Measurements from ENCODE around the gene NEK7.
A peak's percentile ranks its signal among the peaks of the same experiment; 100 is the strongest.

Gene NEK7

DNA sequence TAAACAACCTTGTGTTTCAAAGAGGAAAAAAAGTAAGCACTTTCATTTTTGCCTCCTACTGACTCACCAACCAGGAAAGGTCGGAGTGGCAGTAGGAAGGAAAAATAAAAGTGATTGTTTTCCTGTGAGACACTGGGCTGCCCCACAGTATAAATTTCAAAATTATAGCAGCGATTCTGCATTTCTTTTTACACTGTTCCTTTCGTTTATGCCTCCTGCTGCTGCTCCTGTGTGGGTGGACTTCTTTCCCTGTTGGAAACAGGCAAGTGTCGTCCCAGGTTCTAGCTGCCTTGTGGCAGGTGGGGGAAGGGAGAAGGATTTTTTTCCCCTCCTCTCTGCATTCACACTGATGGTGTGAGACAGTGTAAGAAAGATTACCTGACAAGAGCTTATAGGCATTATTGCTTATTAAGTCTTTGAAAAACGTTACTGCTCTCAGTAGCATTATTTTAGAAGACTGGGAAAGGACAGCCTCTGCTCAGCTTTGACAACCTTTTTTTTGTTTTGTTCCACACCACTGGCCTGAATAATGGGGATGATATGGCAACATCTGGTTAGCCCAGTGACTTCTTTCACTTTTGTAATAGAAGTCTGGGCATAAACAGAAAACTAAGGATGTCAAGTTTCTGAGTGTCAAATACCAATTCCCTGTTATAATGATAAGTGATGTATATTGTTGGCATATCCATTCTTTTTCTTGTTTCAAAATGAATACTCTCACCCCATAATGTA is 77.9 kb downstream of the NEK7 start:
- H3K4me3 ChIP-seq (ENCODE audit: low read length in 2 of 2) = peak overlapping the region in 1 of 2 donors; percentile 9

DNA sequence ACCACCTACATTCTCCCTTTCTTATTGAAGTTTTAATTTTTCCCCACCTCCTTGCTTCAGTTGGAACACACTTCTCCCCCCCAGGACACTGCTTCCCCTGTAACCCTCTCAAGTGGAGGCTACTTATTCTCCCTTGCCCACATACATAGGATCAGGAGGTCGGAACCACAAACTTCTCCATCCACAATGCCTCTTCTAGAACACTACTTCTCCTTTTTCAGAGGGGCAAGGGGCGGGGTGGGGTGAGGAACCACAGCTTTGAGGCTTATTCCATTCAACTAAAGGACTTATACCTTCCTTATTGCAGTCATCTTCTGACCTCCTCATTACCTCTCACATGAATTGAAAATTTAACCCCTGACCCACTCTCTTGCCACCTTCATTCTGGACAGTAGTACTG is 81.3 kb downstream of the NEK7 start:
- Histone ChIP-seq H4K8ac (ENCODE audit: low read depth, low read length) (no peak overlapping the region), H3K23ac (ENCODE audit: low read depth, low read length, poor library complexity) (no peak overlapping the region), H2BK12ac (ENCODE audit: low read length) (no peak overlapping the region), H3K9me3 (replicated peaks in 1 of 2; ENCODE audit: control insufficient read depth in 2 of 2, insufficient read depth in 1 of 2, low read depth in 1 of 2, low read length in 2 of 2) (peaks cover 0 to 10% of the 10 kb centered on the region in 2 donors), H3K14ac (ENCODE audit: low read length) (no peak overlapping the region), H3K4me3 (ENCODE audit: low read length in 2 of 2) (no peak overlapping the region), H3K9ac (ENCODE audit: low read depth, low read length, poor library complexity) (no peak overlapping the region), H2BK5ac (ENCODE audit: low read length) (no peak overlapping the region), H2AFZ (ENCODE audit: low read length) (no peak overlapping the region), H4K91ac (ENCODE audit: low read depth, low read length, poor library complexity) (no peak overlapping the region), H3K27ac (replicated peaks; ENCODE audit: low read length) (no peak overlapping the region), H3K27me3 (ENCODE audit: control insufficient read depth in 3 of 3, insufficient read depth in 3 of 3, low read depth in 1 of 3, low read length in 3 of 3) (no peaks in the 10 kb centered on the region), H2BK120ac (ENCODE audit: low read depth, low read length) (no peak overlapping the region), H2BK15ac (ENCODE audit: low read length) (no peak overlapping the region), H3K4me1 (ENCODE audit: control insufficient read depth in 2 of 2, insufficient read depth in 1 of 2, low read depth in 1 of 2, low read length in 2 of 2) (peaks cover 2 to 7% of the 10 kb centered on the region in 2 donors), H3K4ac (ENCODE audit: low read length) (no peak overlapping the region), H3K79me1 (ENCODE audit: low read depth, low read length) (no peaks in the 10 kb centered on the region), H3K4me2 (ENCODE audit: insufficient read depth, low read length, poor library complexity, severe bottlenecking) (no peak overlapping the region), H2AK5ac (ENCODE audit: low read depth, low read length) (no peak overlapping the region), H3K36me3 (replicated peaks in 1 of 2; ENCODE audit: control insufficient read depth in 2 of 2, insufficient read depth in 2 of 2, low read length in 2 of 2) (no peaks in the 10 kb centered on the region), H3K18ac (ENCODE audit: low read length) (no peak overlapping the region)
- WGBS, 2 donors (ENCODE audit: extremely low coverage in 2 of 2, insufficient read length in 2 of 2, insufficient replicate concordance in 1 of 2) = no CpG with 5 or more reads among the region's 2 CpGs
- no peak for DNase-seq (ENCODE audit: low spot score)

More for the DNA sequence above, 77.9 kb downstream of the NEK7 start:
- Histone ChIP-seq H4K8ac (ENCODE audit: low read depth, low read length) (no peak overlapping the region), H3K4ac (ENCODE audit: low read length) (no peak overlapping the region), H3K18ac (ENCODE audit: low read length) (no peak overlapping the region), H2AK5ac (ENCODE audit: low read depth, low read length) (no peak overlapping the region), H3K14ac (ENCODE audit: low read length) (no peak overlapping the region), H4K91ac (ENCODE audit: low read depth, low read length, poor library complexity) (no peak overlapping the region), H3K9me3 (replicated peaks in 1 of 2; ENCODE audit: control insufficient read depth in 2 of 2, insufficient read depth in 1 of 2, low read depth in 1 of 2, low read length in 2 of 2) (peaks cover 0 to 10% of the 10 kb centered on the region in 2 donors), H2AFZ (ENCODE audit: low read length) (peak overlapping the region; percentile 70), H3K4me1 (ENCODE audit: control insufficient read depth in 2 of 2, insufficient read depth in 1 of 2, low read depth in 1 of 2, low read length in 2 of 2) (peaks cover 2 to 7% of the 10 kb centered on the region in 2 donors), H2BK5ac (ENCODE audit: low read length) (no peak overlapping the region), H3K9ac (ENCODE audit: low read depth, low read length, poor library complexity) (no peak overlapping the region), H3K27me3 (ENCODE audit: control insufficient read depth in 3 of 3, insufficient read depth in 3 of 3, low read depth in 1 of 3, low read length in 3 of 3) (no peaks in the 10 kb centered on the region), H2BK15ac (ENCODE audit: low read length) (no peak overlapping the region), H2BK120ac (ENCODE audit: low read depth, low read length) (no peak overlapping the region), H3K4me2 (ENCODE audit: insufficient read depth, low read length, poor library complexity, severe bottlenecking) (no peak overlapping the region), H3K27ac (replicated peaks; ENCODE audit: low read length) (no peak overlapping the region), H3K23ac (ENCODE audit: low read depth, low read length, poor library complexity) (no peak overlapping the region), H3K36me3 (replicated peaks in 1 of 2; ENCODE audit: control insufficient read depth in 2 of 2, insufficient read depth in 2 of 2, low read length in 2 of 2) (no peaks in the 10 kb centered on the region), H2BK12ac (ENCODE audit: low read length) (no peak overlapping the region), H3K79me1 (ENCODE audit: low read depth, low read length) (no peaks in the 10 kb centered on the region)
- DNase-seq (ENCODE audit: low spot score) = no peak
- WGBS, 2 donors (ENCODE audit: extremely low coverage in 2 of 2, insufficient read length in 2 of 2, insufficient replicate concordance in 1 of 2) = no CpG with 5 or more reads among the region's 5 CpGs

DNA sequence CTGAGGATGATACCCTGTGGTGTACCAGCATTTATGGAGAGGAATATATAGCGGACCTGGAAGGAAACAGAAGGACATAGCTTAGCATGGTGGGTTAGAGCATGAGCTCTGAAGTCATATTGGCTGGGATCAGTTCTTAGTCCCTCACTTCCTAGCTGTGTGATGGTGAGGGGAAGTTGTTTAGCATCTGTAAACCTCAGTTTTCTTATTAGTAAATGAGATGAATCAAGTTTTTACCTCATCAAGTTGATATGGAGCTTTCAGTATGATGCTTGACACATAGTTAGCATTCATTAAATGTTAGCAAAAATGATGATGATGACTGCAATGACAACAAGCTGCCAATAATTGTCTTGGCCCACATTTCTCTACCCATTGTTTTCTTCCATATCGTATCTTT is 84.8 kb downstream of the NEK7 start:
- H3K79me1 ChIP-seq (ENCODE audit: low read depth, low read length) = no peaks in the 10 kb centered on the region
- no peak overlapping the region for H3K4ac ChIP-seq (ENCODE audit: low read length)
- no peak overlapping the region for H2BK12ac ChIP-seq (ENCODE audit: low read length)
- H2BK5ac ChIP-seq (ENCODE audit: low read length) = no peak overlapping the region
- H3K4me1 ChIP-seq (ENCODE audit: control insufficient read depth in 2 of 2, insufficient read depth in 1 of 2, low read depth in 1 of 2, low read length in 2 of 2) = no peaks in the 10 kb centered on the region
- H2BK120ac ChIP-seq (ENCODE audit: low read depth, low read length) = no peak overlapping the region
- no peak overlapping the region for H3K18ac ChIP-seq (ENCODE audit: low read length)
- H3K23ac ChIP-seq (ENCODE audit: low read depth, low read length, poor library complexity) = no peak overlapping the region
- 100% methylated on average over 1 of the region's 2 CpGs; no CpG with 5 or more reads in 1 of the 2 donors for WGBS, 2 donors (ENCODE audit: extremely low coverage in 2 of 2, insufficient read length in 2 of 2, insufficient replicate concordance in 1 of 2)
- H2BK15ac ChIP-seq (ENCODE audit: low read length) = no peak overlapping the region
- no peak overlapping the region for H4K91ac ChIP-seq (ENCODE audit: low read depth, low read length, poor library complexity)
- DNase-seq (ENCODE audit: low spot score) = no peak
- H2AFZ ChIP-seq (ENCODE audit: low read length) = no peak overlapping the region
- H3K9ac ChIP-seq (ENCODE audit: low read depth, low read length, poor library complexity) = no peak overlapping the region
- H2AK5ac ChIP-seq (ENCODE audit: low read depth, low read length) = no peak overlapping the region
- H3K4me3 ChIP-seq (ENCODE audit: low read length in 2 of 2) = no peak overlapping the region
- no peak overlapping the region for H4K8ac ChIP-seq (ENCODE audit: low read depth, low read length)
- no peak overlapping the region for H3K27ac ChIP-seq (replicated peaks; ENCODE audit: low read length)
- no peak overlapping the region for H3K14ac ChIP-seq (ENCODE audit: low read length)
- no peak overlapping the region for H3K4me2 ChIP-seq (ENCODE audit: insufficient read depth, low read length, poor library complexity, severe bottlenecking)
- H3K9me3 ChIP-seq (replicated peaks in 1 of 2; ENCODE audit: control insufficient read depth in 2 of 2, insufficient read depth in 1 of 2, low read depth in 1 of 2, low read length in 2 of 2) = peaks cover 0 to 1% of the 10 kb centered on the region in 2 donors
- no peaks in the 10 kb centered on the region for H3K36me3 ChIP-seq (replicated peaks in 1 of 2; ENCODE audit: control insufficient read depth in 2 of 2, insufficient read depth in 2 of 2, low read length in 2 of 2)
- H3K27me3 ChIP-seq (ENCODE audit: control insufficient read depth in 3 of 3, insufficient read depth in 3 of 3, low read depth in 1 of 3, low read length in 3 of 3) = no peaks in the 10 kb centered on the region

DNA sequence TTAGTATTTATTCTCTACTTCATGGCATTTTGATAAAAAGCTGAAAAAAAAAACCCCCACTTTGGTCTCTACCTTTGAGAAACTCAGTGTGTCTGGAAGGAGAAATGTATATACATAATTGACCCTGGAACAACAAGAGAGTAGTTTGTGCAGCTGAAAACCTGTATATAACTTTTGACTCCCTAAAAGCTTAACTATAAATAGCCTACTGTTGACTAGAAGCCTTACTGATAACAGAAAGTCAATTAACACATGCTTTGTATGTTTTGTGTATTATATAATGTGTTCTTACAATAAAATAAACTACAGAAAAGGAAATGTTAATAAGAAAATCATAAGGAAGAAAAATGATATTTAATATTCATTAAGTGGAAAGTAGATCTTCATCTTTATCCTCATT is 88.0 kb downstream of the NEK7 start:
- Histone ChIP-seq H3K23ac (ENCODE audit: low read depth, low read length, poor library complexity) (no peak overlapping the region), H3K27ac (replicated peaks; ENCODE audit: low read length) (no peak overlapping the region), H3K4ac (ENCODE audit: low read length) (no peak overlapping the region), H2BK12ac (ENCODE audit: low read length) (no peak overlapping the region), H3K18ac (ENCODE audit: low read length) (no peak overlapping the region), H2BK15ac (ENCODE audit: low read length) (no peak overlapping the region), H3K79me1 (ENCODE audit: low read depth, low read length) (no peaks in the 10 kb centered on the region), H2BK120ac (ENCODE audit: low read depth, low read length) (no peak overlapping the region), H3K36me3 (replicated peaks in 1 of 2; ENCODE audit: control insufficient read depth in 2 of 2, insufficient read depth in 2 of 2, low read length in 2 of 2) (no peaks in the 10 kb centered on the region), H2BK5ac (ENCODE audit: low read length) (no peak overlapping the region), H2AK5ac (ENCODE audit: low read depth, low read length) (no peak overlapping the region), H3K4me3 (ENCODE audit: low read length in 2 of 2) (no peak overlapping the region), H4K91ac (ENCODE audit: low read depth, low read length, poor library complexity) (no peak overlapping the region), H3K27me3 (ENCODE audit: control insufficient read depth in 3 of 3, insufficient read depth in 3 of 3, low read depth in 1 of 3, low read length in 3 of 3) (no peaks in the 10 kb centered on the region), H4K8ac (ENCODE audit: low read depth, low read length) (no peak overlapping the region), H3K9ac (ENCODE audit: low read depth, low read length, poor library complexity) (no peak overlapping the region), H3K9me3 (replicated peaks in 1 of 2; ENCODE audit: control insufficient read depth in 2 of 2, insufficient read depth in 1 of 2, low read depth in 1 of 2, low read length in 2 of 2) (no peaks in the 10 kb centered on the region), H3K4me2 (ENCODE audit: insufficient read depth, low read length, poor library complexity, severe bottlenecking) (no peak overlapping the region), H3K4me1 (ENCODE audit: control insufficient read depth in 2 of 2, insufficient read depth in 1 of 2, low read depth in 1 of 2, low read length in 2 of 2) (no peaks in the 10 kb centered on the region), H3K14ac (ENCODE audit: low read length) (no peak overlapping the region), H2AFZ (ENCODE audit: low read length) (no peak overlapping the region)
- no peak for DNase-seq (ENCODE audit: low spot score)
